NCI-H2171 treated with DMSO at 0.1 percent for 48 hours (cell line): ENCODE results near the gene ACCS.

ENCODE experiments used
- DNase-seq: peaks from one replicate; lab custom pipeline; 2025; lab: John Stamatoyannopoulos, UW

Gene ACCS

GRCh38 chr11:44065841-44066731 is at the start of gene ACCS:
Gene ACCS, plus strand, starts transcription at chr11:44066270. Its CDS starts 1,358 bp downstream, at chr11:44067628.
- DNase-seq, result peak; percentile 96

GRCh38 chr11:44016546-44017442 is 49.3 kb upstream of the ACCS start:
- DNase-seq, result no peak

GRCh38 chr11:44017443-44018126 is 48.5 kb upstream of the ACCS start:
- peak; percentile 86 for DNase-seq

GRCh38 chr11:44018127-44018521 is 47.9 kb upstream of the ACCS start:
- DNase-seq, result peak; percentile 86

- DNase-seq, result peak; percentile 56
Measured at GRCh38 chr11:44018829-44019228, 47.2 kb upstream of the ACCS start.

GRCh38 chr11:44024977-44025376 is 41.1 kb upstream of the ACCS start:
- DNase-seq, result no peak

GRCh38 chr11:44025727-44026126 is 40.3 kb upstream of the ACCS start:
- no peak for DNase-seq

- DNase-seq, result no peak
Measured at GRCh38 chr11:44028401-44028800, 37.7 kb upstream of the ACCS start.

GRCh38 chr11:44028816-44029506 is 37.1 kb upstream of the ACCS start:
- no peak for DNase-seq

GRCh38 chr11:44029507-44029845 is 36.6 kb upstream of the ACCS start:
- no peak for DNase-seq

GRCh38 chr11:44029977-44030911 is 35.8 kb upstream of the ACCS start:
- peak; percentile 72 for DNase-seq

- no peak for DNase-seq
Measured at GRCh38 chr11:44030996-44031395, 35.1 kb upstream of the ACCS start.

GRCh38 chr11:44031549-44031948 is 34.5 kb upstream of the ACCS start:
- no peak for DNase-seq

GRCh38 chr11:44032299-44033085 is 33.6 kb upstream of the ACCS start:
- DNase-seq, result no peak

GRCh38 chr11:44033411-44033850 is 32.6 kb upstream of the ACCS start:
- no peak for DNase-seq

- DNase-seq, result no peak
Measured at GRCh38 chr11:44033856-44034255, 32.2 kb upstream of the ACCS start.

GRCh38 chr11:44034639-44035038 is 31.4 kb upstream of the ACCS start:
- DNase-seq, result no peak

- peak; percentile 76 for DNase-seq
Measured at GRCh38 chr11:44036811-44037657, 29.0 kb upstream of the ACCS start.

GRCh38 chr11:44037658-44037998 is 28.4 kb upstream of the ACCS start:
- no peak for DNase-seq
